Sigmoid colon (tissue), 7 donors: ENCODE results near the gene WDR31. TPM values are rescaled to one million over a fixed set of nuclear protein-coding genes. Genes with fewer than 3 reads are reported as not detected.
"Not testable (repeated sequence)": the region's sequence is repeated elsewhere in the genome, so short reads cannot be mapped to it uniquely, and the experiment has no call there.

Experiments
- DNase-seq: peaks from one replicate; pipeline ENCODE4 v3.0.0-alpha.2; 2019
- H3K27ac ChIP-seq, 4 donors: fragments of 200-600 bp; sonication (generic); one replicate each; pipeline ENCODE4 v1.5.1; 2016 to 2019; ENCODE audit warnings: mild to moderate bottlenecking in 1 of 4
- H3K27me3 ChIP-seq, 3 donors: fragments of 200-600 bp; sonication (generic); one replicate each; pipeline ENCODE4 v1.5.1; 2019; ENCODE audit warnings: mild to moderate bottlenecking in 1 of 3
- H3K36me3 ChIP-seq, 4 donors: fragments of 200-600 bp; sonication (generic); one replicate each; pipeline ENCODE4 v1.5.1; 2016 to 2019
- H3K4me1 ChIP-seq, 4 donors: fragments of 200-600 bp; sonication (generic); one replicate each; pipeline ENCODE4 v1.5.1; 2017 to 2019
- H3K4me3 ChIP-seq, 4 donors: fragments of 200-600 bp; sonication (generic); one replicate each; pipeline ENCODE4 v1.5.1; 2017 to 2019; ENCODE audit warnings: mild to moderate bottlenecking in 2 of 4, moderate library complexity in 1 of 4
- H3K9me3 ChIP-seq, 4 donors: fragments of 200-600 bp in 3 of 4; sonication (generic) in 3 of 4; one replicate each; pipeline versions ENCODE4 v1.5.1 to v1.6.1; 2013 to 2019
- CTCF ChIP-seq, 4 experiments: fragments of 450-650 bp in 3 of 4; fragments of 200-600 bp in 1 of 4; IDR thresholded peaks; one replicate each; pipeline ENCODE4 v1.5.1; 2016 to 2019; ENCODE audit warnings: antibody characterized with exemption in 4 of 4, mild to moderate bottlenecking in 3 of 4, moderate library complexity in 2 of 4
- EP300 ChIP-seq, 4 donors: sonication (generic); formaldehyde crosslinking; IDR thresholded peaks; one replicate each; pipeline ENCODE4 v1.6.1; 2017; ENCODE audit warnings: antibody characterized with exemption in 4 of 4
- POLR2A ChIP-seq, 2 donors: fragments of 450-650 bp; IDR thresholded peaks; one replicate each; pipeline ENCODE4 v1.6.1; 2016; ENCODE audit warnings: antibody characterized with exemption in 2 of 2, mild to moderate bottlenecking in 2 of 2, moderate library complexity in 2 of 2
- POLR2AphosphoS5 ChIP-seq, 4 donors: sonication (generic); formaldehyde crosslinking; IDR thresholded peaks; one replicate each; pipeline ENCODE4 v1.6.1; 2017; ENCODE audit warnings: antibody characterized with exemption in 4 of 4
- WGBS, 2 donors: extraction: QIAGEN DNeasy Blood & Tissue Kit; methylation state at CpG; one replicate each; pipeline ENCODE4 v1.1.7; 2013; 5-methylcytosine and 5-hydroxymethylcytosine counted together
- intact Hi-C: fragments of 100-400 bp; cut with DNase I; formaldehyde crosslinking; loops from one replicate; pipeline ENCODE4 v1.15.1; 2023
- polyA plus RNA-seq, 3 donors: library from polyadenylated mRNA; stranded (reverse); fragments of 200-250 nt; gene quantifications; one replicate each; pipeline ENCODE4 v1.2.3, GENCODE V29; 2013
- total RNA-seq, 4 donors: library from RNA; depleted of rRNA; stranded (reverse); fragments of >200 nt; gene quantifications; one replicate each; pipeline ENCODE4 v1.1.0, GENCODE V29; 2016
- donor health status: healthy with polysubstance abuse.
- donor health status: Bipolar disorder and iron deficiency.
- donor health status: healthy.

WDR31 gene
- total and polyA plus RNA-seq, 7 donors = 1.2 to 3.9 (median 1.9) TPM

GRCh38 chr9:113386571-113387393, 46.7 kb upstream of the WDR31 start:
- DNase-seq = no peak
- WGBS, 2 donors = 72 to 88% methylated on average over 4 of the region's 4 CpGs
- H3K27ac ChIP-seq = no peak overlapping the region
- intact Hi-C loops = no loop called here
- H3K4me3 ChIP-seq = no peak overlapping the region
- H3K4me1 ChIP-seq = no peaks in the 10 kb centered on the region
- H3K27me3 ChIP-seq = no peaks in the 10 kb centered on the region
- no peaks in the 10 kb centered on the region for H3K9me3 ChIP-seq
- peaks cover 27 to 57% (median 41%) of the 10 kb centered on the region in 4 donors for H3K36me3 ChIP-seq
- TF ChIP-seq POLR2A (IDR thresholded peaks at IDR 0.05) (no peak), CTCF (IDR thresholded peaks at IDR 0.05) (no peak), POLR2AphosphoS5 (IDR thresholded peaks at IDR 0.05) (no peak), EP300 (IDR thresholded peaks at IDR 0.05) (no peak)

- no peaks in the 10 kb centered on the region for H3K27me3 ChIP-seq
- TF ChIP-seq POLR2AphosphoS5 (IDR thresholded peaks at IDR 0.05) (no peak), CTCF (IDR thresholded peaks at IDR 0.05) (no peak), POLR2A (IDR thresholded peaks at IDR 0.05) (no peak), EP300 (IDR thresholded peaks at IDR 0.05) (no peak)
- no peak overlapping the region for H3K27ac ChIP-seq
- no peak for DNase-seq
- intact Hi-C loops = no loop called here
- no peak overlapping the region for H3K4me3 ChIP-seq
- H3K4me1 ChIP-seq = peaks cover 0 to 4% (median 1%) of the 10 kb centered on the region in 4 donors
- H3K9me3 ChIP-seq = no peaks in the 10 kb centered on the region
- 19 to 67% methylated on average over 8 of the region's 8 CpGs for WGBS, 2 donors
- H3K36me3 ChIP-seq = peaks cover 0 to 9% (median under 1%) of the 10 kb centered on the region in 4 donors
These were observed 41.9 kb upstream of the WDR31 start for GRCh38 chr9:113381909-113382411.

- WGBS, 2 donors = 23 to 69% methylated on average over 7 of the region's 7 CpGs
- H3K27ac ChIP-seq = not testable (repeated sequence)
These were observed 41.4 kb upstream of the WDR31 start for GRCh38 chr9:113381441-113381840.

GRCh38 chr9:113380869-113381378, 40.8 kb upstream of the WDR31 start:
- Histone ChIP-seq H3K4me1 (peaks cover 0 to 9% (median 5%) of the 10 kb centered on the region in 4 donors), H3K36me3 (no peaks in the 10 kb centered on the region), H3K27me3 (no peaks in the 10 kb centered on the region), H3K9me3 (no peaks in the 10 kb centered on the region), H3K27ac (no peak overlapping the region), H3K4me3 (no peak overlapping the region)
- WGBS, 2 donors = 15 to 44% methylated on average over 1 of the region's 1 CpG
- DNase-seq = no peak
- intact Hi-C loops = no loop called here
- no peak for TF ChIP-seq POLR2A (IDR thresholded peaks at IDR 0.05)

More at GRCh38 chr9:113381441-113381840, 41.4 kb upstream of the WDR31 start:
- H3K9me3 ChIP-seq, H3K36me3 ChIP-seq, H3K27me3 ChIP-seq, H3K4me3 ChIP-seq, H3K4me1 ChIP-seq, intact Hi-C loops: not testable (repeated sequence)
- DNase-seq = peak; percentile 37

DNA sequence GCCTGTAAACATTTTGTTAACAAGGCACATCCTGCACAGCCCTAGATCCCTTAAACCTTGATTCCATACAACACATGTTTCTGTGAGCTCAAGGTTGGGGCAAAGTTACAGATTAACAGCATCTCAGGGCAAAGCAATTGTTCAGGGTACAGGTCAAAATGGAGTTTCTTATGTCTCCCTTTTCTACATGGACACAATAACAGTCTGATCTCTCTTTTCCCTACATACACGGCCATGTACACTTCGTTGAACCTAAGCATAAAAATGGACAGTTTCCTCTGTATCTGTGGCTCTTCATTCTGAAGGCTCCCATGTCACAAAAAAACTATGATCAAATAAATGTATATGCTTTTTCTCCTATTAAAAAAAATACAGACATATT, 39.7 kb upstream of the WDR31 start:
- H3K4me1 ChIP-seq = peaks cover 0 to 20% (median 12%) of the 10 kb centered on the region in 4 donors
- H3K27me3 ChIP-seq, DNase-seq, H3K36me3 ChIP-seq, H3K4me3 ChIP-seq, H3K27ac ChIP-seq, H3K9me3 ChIP-seq, intact Hi-C loops: not testable (repeated sequence)
- WGBS, 2 donors = 32 to 77% methylated on average over 2 of the region's 2 CpGs

GRCh38 chr9:113379094-113379828, 39.2 kb upstream of the WDR31 start:
- not testable (repeated sequence) for H3K27ac ChIP-seq

More at GRCh38 chr9:113379094-113379828, 39.2 kb upstream of the WDR31 start:
- WGBS, 2 donors = 51 to 71% methylated on average over 24 of the region's 24 CpGs
- H3K9me3 ChIP-seq, H3K27me3 ChIP-seq, H3K4me3 ChIP-seq, intact Hi-C loops, DNase-seq, H3K36me3 ChIP-seq: not testable (repeated sequence)
- peaks cover 0 to 21% (median 12%) of the 10 kb centered on the region in 4 donors for H3K4me1 ChIP-seq
